Left forelimb (tissue), 1 donor: ENCODE measurements around the gene EEA1.
A peak's percentile ranks its signal among the peaks of the same experiment; 100 is the strongest.

Experiments used
- DNase-seq: peaks from one replicate; pipeline ENCODE4 v3.0.0-alpha.2; 2018; ENCODE audit warnings: low spot score

The EEA1 gene

GRCh38 chr12:92938018-92938417 lies 8.9 kb upstream of the EEA1 start:
- DNase-seq: no peak

- no peak for DNase-seq
Observed at GRCh38 chr12:92933606-92934005, 4.5 kb upstream of the EEA1 start.

DNA sequence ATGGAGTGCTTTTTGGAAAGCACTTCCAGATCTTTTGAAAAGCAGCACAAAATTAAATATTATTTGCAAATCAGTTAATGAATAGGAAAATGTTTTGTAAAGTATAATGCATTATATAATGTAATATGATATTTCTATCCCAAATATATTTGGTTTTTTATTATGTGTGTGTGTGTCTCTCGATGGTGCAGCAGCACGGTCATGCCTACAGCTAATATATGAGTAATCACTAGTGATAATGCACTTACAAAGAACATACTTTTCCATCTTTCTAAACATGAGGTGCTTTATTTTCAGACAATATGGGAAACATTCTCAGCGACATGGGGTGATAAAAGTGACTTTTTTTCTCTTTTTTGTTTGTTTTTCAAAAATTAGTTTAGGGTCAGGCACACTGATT lies 1.3 kb upstream of the EEA1 start:
- DNase-seq: no peak

- DNase-seq: no peak
Observed at GRCh38 chr12:92929983-92930382, 888 bp upstream of the EEA1 start.

GRCh38 chr12:92928421-92928961 lies 604 bp downstream of the EEA1 start:
- no peak for DNase-seq

DNA sequence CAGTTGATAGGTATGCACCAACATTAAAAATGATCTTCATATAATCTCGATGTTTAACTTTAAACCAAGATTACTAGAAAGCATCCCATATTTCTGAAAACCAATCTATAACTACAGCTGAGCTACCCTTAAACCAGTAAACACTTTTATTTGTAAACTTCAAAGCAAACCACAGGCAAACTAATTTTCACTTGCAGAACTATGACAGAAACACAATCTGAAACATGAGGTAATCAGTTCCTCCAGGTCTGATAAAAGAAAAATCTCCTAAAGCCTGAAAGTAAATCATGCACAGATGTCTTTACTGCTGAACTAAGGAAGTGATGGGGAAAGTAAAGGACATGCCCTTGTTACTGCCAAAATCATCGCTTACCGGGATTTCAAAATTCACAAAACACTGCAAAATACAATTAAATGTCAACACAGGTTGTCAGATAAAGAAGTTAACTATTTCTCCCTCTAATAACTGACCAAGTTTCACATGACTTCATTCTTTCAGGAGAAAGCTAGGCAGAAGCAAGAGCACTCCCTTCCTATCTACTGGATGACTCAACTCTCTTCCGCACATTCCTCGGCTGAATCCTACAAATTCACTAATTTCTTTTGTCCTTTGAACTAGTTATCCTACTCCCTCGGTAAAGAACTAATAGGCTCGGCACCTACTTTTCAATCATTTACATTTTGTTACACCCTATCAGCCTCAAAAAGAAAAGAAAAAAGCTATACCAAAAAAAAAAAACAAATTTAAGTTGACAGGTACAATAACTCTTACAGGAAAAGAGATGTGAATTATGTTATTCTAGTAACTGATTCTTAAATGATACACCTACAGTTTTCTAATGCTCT lies 1.4 kb downstream of the EEA1 start:
- no peak for DNase-seq

DNA sequence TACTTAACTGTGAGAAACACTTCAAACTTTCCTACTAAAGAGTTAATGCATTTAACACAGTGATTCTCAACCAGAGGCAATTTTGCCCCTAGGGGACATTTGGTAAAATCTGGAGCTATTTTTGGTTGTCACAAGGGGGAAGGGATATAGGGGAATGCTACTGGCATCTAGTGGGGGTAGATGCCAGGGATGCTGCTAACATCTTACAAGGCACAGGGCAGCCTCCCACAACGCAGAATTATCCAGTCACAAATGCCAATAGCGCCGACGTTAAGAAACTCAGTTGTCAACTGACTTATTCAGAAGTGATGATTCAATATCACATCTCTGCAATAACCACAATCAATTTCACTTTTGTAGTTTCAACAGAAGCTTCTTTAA lies 2.0 kb downstream of the EEA1 start:
- DNase-seq: no peak

GRCh38 chr12:92926549-92926948 lies 2.5 kb downstream of the EEA1 start:
- no peak for DNase-seq

DNA sequence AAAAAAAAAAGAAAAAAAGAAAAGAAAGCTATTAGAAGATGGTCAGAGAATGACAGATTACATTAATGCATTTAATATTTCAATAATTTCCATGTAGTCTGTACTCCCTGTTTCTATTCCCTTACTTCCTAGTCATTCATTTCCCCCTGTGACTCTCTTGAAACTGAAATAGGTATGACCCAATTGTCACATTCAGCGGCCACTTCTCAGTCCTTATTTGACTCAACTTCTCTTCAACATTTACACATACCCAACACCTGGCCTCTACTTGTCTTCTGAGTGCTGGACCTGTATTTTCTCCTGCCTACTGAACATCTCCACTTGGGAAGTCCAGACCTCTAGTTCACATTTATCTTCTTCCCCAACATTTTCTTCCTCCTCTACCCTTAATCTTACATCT lies 7.2 kb downstream of the EEA1 start:
- DNase-seq: no peak

- no peak for DNase-seq
Observed at GRCh38 chr12:92915365-92915764, 13.7 kb downstream of the EEA1 start.

- no peak for DNase-seq
Observed at GRCh38 chr12:92914170-92914569, 14.9 kb downstream of the EEA1 start.

DNA sequence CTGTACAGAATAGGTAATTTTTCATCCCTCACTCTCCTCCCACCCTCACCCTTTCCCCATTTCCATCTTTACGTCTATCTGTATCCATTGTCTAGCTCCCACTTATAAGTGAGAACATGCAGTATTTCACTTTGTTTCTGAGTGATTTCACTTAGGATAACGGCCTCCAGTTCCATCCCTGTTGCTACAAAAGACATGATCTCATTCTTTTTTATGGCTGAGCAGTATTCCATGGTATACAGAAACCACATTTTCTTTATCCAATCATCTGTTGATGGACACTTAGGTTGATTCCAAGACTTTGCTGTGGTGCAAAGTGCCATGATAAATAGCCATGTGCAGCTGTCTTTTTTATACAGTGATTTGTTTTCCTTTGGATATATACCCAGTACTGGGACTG lies 16.4 kb downstream of the EEA1 start:
- no peak for DNase-seq

DNA sequence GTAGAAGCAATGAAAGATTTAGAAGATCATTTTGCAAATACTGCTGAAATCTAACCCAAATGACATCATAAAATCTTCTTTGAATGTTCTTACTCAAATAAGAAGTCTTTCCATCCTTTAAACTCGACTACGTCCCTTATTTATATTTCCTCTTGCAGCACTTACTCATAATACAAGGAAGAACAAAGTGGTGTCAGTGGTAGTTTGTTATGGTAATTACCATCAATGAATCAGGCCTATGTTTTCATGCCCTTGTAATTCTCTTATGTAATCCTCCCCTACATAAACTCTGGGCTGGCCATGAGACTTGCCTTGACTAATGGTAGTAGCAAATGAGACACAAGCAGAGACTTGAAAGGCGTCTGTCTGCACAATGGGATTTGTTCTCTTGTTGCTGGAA lies 17.0 kb downstream of the EEA1 start:
- DNase-seq: no peak

DNA sequence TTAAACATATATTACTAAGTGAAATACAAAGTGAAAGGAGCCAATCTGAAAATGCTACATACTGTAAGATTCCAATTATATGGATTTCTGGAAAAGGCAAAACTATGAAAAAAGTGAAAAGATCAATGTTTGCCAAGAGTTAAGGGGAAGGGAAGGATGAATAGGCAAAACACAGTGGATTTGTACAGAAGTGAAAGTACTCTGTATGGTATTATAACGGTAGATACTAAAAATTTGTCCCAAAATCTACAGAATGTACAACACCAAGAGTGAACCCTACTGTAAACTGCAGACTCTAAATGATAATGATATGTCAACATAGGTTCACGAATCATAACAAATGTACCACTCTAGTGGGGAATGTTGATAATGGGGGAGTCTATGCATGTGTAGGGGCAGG lies 17.8 kb downstream of the EEA1 start:
- DNase-seq: no peak

DNA sequence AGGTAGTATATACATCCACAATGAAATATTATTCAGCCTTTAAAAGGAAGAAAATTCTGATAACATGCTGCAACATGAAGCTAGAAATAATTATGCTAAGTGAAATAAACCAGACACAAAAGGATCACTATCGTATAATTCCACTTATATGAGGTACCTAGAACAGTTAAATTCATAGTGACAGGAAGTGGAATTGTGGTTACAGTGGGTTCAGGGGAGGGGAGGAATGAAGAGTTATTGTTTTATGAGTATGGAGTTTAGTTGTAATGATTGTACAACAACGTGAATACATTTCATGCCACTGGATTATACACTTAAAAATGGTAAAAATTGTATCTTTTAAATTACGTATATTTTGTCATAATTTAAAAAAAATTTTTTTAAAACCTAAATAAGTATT lies 21.0 kb downstream of the EEA1 start:
- DNase-seq: no peak

GRCh38 chr12:92905811-92906554 lies 23.1 kb downstream of the EEA1 start:
- no peak for DNase-seq

DNA sequence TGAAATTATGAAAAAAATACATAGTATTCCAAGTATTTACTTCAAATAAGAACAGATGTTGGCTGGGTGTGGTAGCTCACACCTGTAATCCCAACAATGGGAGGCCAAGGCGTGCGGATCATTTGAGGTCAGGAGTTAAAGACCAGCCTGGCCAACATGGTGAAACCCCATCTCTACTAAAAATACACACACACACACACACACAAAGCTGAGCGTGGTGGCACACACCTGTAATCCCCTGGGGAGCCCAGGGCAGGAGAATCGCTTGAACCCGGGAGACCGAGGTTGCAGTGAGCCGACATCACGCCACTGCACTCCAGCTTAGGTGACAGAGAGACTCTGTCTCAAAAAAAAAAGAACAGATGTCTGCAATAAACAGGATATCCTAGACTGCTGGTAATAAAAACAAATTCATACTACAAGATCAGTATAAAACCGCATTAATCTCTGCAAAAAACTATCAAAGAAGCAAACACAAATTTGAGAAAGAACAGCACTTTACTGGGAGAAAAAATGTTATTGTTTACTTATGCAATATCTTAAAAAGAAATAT lies 23.8 kb downstream of the EEA1 start:
- DNase-seq: no peak

DNA sequence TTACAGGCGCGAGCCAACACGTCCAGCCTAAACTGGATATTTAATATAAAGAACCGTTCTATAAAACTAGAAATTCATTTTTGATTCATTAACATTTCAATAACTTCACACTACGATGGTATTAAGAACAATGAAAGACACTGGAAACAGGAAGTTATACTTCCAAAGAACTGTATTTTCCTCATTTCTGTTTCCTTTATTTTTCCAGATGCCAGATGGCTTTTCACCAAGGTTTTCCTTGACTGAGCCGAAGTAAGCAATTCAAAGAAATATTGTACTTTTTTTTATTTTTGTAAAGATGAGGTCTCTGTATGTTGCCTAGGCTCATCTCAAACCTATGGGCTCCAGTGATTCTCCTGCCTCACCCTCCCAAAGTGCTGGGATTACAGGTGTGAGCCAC lies 28.2 kb downstream of the EEA1 start:
- no peak for DNase-seq

- peak; percentile 69 for DNase-seq
Observed at GRCh38 chr12:92899386-92900001, 29.6 kb downstream of the EEA1 start.

DNA sequence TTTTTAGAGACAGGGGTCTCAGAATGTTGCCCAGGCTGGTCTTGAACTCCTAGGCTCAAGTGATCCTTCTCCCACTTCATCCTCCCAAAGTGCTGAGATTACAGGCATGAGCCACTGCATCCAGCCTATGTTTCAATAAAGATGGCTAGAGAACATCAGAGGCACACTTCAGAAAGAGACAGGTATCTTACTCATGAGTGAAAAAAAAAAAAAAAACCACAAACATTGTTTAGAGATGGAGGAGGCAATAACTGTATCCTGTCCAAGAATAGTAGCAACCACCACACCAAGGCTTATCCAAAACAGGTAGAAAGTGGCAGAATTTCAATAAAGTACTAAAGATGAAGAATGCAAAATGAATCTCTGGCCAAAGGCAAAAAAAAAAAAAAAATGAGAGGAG lies 30.3 kb downstream of the EEA1 start:
- DNase-seq: no peak

DNA sequence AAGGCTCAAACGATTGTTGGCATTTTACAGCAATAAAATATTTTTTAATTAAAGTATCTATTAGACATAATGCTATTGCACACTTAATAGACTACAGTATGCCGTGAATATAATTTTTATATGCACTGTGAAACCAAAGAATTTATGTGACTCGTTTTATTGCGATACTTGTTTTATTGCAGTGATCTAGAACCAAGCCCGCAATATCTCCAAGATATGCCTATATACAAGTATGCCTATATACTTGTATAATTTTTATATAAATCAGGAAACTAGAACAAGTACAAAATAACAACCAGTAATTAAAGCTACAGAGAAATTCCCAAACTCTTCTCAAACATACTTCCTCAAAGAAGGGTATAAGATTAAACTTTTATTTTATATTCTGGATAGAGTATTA lies 31.3 kb downstream of the EEA1 start:
- no peak for DNase-seq

DNA sequence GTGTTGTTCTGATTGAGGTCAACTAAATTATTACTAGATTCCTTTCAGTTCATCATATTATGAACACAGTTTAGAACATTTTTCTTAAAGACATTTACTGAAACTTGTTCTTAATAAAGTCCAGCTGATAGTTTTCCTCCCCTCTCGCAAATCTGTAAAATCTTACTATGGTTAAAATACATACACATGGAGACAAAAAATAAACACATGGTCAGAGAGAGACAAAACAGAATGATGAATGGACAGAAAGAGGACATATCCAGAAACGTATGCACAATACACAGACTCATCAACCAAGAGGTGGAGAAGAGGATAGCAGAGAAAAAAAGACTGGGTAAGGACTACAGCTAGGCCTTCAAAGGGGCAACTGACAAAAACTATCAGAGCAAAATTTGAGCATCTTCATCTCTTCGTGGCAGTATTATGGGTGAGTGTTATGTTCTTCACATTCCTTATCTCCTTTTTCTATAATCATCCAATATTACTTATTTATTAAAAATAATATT lies 38.4 kb downstream of the EEA1 start:
- DNase-seq: no peak
